ENCODE results near the gene MTRF1.

MTRF1 gene

DNA sequence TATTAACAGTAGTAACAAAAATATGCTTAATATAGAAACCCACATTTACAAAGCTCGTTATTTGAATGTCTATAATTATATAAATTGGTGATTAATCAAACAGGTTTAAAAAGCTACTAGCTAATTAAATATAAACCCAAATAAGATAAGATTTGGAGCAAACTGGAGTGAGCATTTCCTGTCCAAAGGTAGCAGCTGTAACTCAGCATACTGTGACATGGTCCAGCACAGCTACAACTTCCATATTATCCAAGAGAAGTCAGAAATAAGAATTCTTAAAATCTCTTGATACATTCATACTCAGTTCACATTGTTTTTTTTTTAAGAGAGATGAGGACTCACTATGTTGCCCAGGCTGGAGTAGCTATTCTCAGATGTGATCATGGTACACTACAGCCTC is 8.5 kb downstream of the MTRF1 start:
- TF ChIP-seq MYC (IDR thresholded peaks at IDR 0.05; ENCODE audit: low read depth, low read length) (no peak), POLR2A (IDR thresholded peaks at IDR 0.05; ENCODE audit: extremely low read depth, insufficient read length) (no peak)
- TF ChIP-seq, protein P1, sequence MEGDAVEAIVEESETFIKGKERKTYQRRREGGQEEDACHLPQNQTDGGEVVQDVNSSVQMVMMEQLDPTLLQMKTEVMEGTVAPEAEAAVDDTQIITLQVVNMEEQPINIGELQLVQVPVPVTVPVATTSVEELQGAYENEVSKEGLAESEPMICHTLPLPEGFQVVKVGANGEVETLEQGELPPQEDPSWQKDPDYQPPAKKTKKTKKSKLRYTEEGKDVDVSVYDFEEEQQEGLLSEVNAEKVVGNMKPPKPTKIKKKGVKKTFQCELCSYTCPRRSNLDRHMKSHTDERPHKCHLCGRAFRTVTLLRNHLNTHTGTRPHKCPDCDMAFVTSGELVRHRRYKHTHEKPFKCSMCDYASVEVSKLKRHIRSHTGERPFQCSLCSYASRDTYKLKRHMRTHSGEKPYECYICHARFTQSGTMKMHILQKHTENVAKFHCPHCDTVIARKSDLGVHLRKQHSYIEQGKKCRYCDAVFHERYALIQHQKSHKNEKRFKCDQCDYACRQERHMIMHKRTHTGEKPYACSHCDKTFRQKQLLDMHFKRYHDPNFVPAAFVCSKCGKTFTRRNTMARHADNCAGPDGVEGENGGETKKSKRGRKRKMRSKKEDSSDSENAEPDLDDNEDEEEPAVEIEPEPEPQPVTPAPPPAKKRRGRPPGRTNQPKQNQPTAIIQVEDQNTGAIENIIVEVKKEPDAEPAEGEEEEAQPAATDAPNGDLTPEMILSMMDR (IDR thresholded peaks at IDR 0.05; ENCODE audit: low read depth, low read length) = no peak
- TF ChIP-seq, protein P2, sequence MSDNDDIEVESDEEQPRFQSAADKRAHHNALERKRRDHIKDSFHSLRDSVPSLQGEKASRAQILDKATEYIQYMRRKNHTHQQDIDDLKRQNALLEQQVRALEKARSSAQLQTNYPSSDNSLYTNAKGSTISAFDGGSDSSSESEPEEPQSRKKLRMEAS (IDR thresholded peaks at IDR 0.05; ENCODE audit: low read depth, low read length) = no peak
- DNase-seq (ENCODE audit: low read depth) = no peak
- no peak overlapping the region for H3K4me3 ChIP-seq (ENCODE audit: low read depth, low read length)

DNA sequence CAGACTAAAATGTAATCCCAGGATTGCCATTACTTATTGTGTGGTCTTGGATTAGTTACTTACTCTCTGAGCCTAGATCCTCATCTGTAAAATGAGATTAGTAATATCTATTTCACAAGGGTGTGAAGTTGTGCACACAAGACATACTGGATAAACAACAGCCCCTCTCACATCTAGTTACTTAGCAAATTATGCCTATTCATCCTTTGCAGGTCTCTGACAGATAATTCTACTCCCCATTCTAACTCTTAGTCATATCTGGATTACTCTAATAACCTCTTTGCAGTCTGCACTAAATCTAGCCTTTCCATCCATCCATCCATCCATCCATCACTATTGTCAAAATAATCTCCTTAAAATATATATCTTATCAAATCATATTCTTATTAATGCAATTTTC is 12.4 kb downstream of the MTRF1 start:
- DNase-seq (ENCODE audit: low read depth) = no peak
- H3K4me3 ChIP-seq (ENCODE audit: low read depth, low read length) = no peak overlapping the region
- TF ChIP-seq, protein P1 (IDR thresholded peaks at IDR 0.05; ENCODE audit: low read depth, low read length) = no peak
- no peak for TF ChIP-seq POLR2A (IDR thresholded peaks at IDR 0.05; ENCODE audit: extremely low read depth, insufficient read length)
- TF ChIP-seq MYC (IDR thresholded peaks at IDR 0.05; ENCODE audit: low read depth, low read length) = no peak
- TF ChIP-seq, protein P2 (IDR thresholded peaks at IDR 0.05; ENCODE audit: low read depth, low read length) = no peak

DNA sequence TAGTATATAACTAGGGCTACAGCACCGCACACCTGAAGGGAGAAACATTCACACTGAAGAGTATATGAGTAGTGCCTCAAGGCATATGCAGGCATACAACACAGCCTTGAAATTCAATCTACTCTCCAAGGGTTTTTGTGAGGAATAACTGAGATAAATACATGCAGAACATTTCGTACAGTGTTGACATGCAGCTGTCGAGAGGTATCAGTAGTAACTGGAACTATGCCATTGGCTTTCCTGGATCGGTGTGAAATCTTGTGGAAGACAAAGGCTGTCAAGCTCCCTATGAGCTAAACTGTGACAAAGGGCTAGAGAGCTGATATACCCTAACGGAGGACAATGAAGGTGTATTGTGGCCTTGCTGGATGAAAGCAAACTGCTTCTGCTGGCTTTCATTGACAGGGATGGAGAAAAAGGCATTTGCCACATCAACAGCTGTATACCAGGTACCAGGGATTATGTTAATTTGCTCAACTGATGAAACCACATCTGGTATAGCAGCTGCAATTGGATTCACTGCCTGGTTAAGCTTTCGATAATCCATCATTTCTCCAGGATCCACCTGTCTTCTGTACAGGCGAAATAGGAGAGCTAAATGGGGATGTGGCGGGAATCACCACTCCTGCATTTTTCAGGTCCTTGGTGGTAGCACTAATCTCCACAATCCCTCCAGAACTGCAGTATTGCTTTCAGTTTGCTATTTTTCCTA is 16.3 kb downstream of the MTRF1 start:
- H3K4me3 ChIP-seq (ENCODE audit: low read depth, low read length) = no peak overlapping the region
- DNase-seq (ENCODE audit: low read depth) = no peak
- TF ChIP-seq, protein P1 (IDR thresholded peaks at IDR 0.05; ENCODE audit: low read depth, low read length) = no peak
- TF ChIP-seq, protein P2 (IDR thresholded peaks at IDR 0.05; ENCODE audit: low read depth, low read length) = no peak
- TF ChIP-seq MYC (IDR thresholded peaks at IDR 0.05; ENCODE audit: low read depth, low read length) (no peak), POLR2A (IDR thresholded peaks at IDR 0.05; ENCODE audit: extremely low read depth, insufficient read length) (no peak)

DNA sequence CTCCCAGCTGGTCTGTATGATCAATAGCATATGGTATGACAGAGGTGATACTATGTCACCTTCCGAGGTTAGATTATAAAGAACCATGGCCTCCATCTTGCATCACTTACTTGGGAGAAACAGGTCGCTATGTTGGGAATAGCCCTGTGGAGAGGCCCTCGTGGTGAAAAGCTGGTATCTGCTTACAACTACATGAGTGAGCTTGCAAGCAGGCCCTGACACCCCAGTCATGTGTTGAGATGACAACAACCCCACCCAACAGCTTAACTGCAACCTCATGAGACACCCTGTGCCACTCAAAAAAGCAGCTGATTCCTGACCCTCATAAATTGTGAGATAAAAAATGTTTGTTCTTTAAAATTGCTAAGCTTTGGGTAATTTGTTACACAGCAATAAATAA is 18.8 kb downstream of the MTRF1 start:
- DNase-seq (ENCODE audit: low read depth) = no peak
- H3K4me3 ChIP-seq (ENCODE audit: low read depth, low read length) = no peak overlapping the region
- no peak for TF ChIP-seq POLR2A (IDR thresholded peaks at IDR 0.05; ENCODE audit: extremely low read depth, insufficient read length)
- no peak for TF ChIP-seq MYC (IDR thresholded peaks at IDR 0.05; ENCODE audit: low read depth, low read length)
- TF ChIP-seq, protein P1 (IDR thresholded peaks at IDR 0.05; ENCODE audit: low read depth, low read length) = no peak
- TF ChIP-seq, protein P2 (IDR thresholded peaks at IDR 0.05; ENCODE audit: low read depth, low read length) = no peak

DNA sequence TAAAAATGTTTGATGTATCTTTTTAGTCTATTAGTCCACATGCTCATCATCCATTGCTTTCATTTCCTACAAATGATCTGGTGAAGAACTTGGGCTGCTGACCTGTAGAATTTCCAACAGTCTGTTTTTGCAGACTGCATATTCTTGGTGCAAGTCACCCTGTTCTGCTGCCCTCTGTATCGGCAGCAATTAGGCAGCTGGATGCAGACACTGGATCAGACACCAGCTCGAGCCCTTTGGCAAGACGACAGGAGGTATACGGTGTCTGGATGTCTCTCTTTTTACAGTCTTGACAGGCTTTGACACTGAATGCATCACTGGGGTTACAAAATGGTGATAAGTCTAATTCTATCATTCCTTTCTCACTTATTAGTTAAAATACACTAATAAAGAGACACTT is 21.8 kb downstream of the MTRF1 start:
- no peak for DNase-seq (ENCODE audit: low read depth)
- TF ChIP-seq, protein P2 (IDR thresholded peaks at IDR 0.05; ENCODE audit: low read depth, low read length) = no peak
- TF ChIP-seq, protein P1 (IDR thresholded peaks at IDR 0.05; ENCODE audit: low read depth, low read length) = no peak
- TF ChIP-seq POLR2A (IDR thresholded peaks at IDR 0.05; ENCODE audit: extremely low read depth, insufficient read length) (no peak), MYC (IDR thresholded peaks at IDR 0.05; ENCODE audit: low read depth, low read length) (no peak)
- H3K4me3 ChIP-seq (ENCODE audit: low read depth, low read length) = no peak overlapping the region

Measured in NB4 (cell line).